Suprapubic skin (tissue), 4 donors: ENCODE data around the gene BRICD5.

Source experiments
- POLR2A ChIP-seq, 2 donors: fragments of 450-650 bp; IDR thresholded peaks; one replicate each; pipeline ENCODE4 v1.6.1; 2017; ENCODE audit warnings: antibody characterized with exemption in 2 of 2, mild to moderate bottlenecking in 2 of 2, moderate library complexity in 2 of 2
- POLR2AphosphoS5 ChIP-seq, 3 donors: sonication (generic); formaldehyde crosslinking; IDR thresholded peaks; one replicate each; pipeline ENCODE4 v1.6.1; 2017; ENCODE audit warnings: antibody characterized with exemption in 3 of 3
- TF ChIP-seq, protein P1 (sequence below), 2 donors: fragments of 200-600 bp in 1 of 2; fragments of 450-650 bp in 1 of 2; sonication (generic) in 1 of 2; IDR thresholded peaks; one replicate each; pipeline ENCODE4 v1.5.1; 2016 to 2019; ENCODE audit warnings: antibody characterized with exemption in 2 of 2, mild to moderate bottlenecking in 1 of 2, moderate library complexity in 1 of 2

DNA sequence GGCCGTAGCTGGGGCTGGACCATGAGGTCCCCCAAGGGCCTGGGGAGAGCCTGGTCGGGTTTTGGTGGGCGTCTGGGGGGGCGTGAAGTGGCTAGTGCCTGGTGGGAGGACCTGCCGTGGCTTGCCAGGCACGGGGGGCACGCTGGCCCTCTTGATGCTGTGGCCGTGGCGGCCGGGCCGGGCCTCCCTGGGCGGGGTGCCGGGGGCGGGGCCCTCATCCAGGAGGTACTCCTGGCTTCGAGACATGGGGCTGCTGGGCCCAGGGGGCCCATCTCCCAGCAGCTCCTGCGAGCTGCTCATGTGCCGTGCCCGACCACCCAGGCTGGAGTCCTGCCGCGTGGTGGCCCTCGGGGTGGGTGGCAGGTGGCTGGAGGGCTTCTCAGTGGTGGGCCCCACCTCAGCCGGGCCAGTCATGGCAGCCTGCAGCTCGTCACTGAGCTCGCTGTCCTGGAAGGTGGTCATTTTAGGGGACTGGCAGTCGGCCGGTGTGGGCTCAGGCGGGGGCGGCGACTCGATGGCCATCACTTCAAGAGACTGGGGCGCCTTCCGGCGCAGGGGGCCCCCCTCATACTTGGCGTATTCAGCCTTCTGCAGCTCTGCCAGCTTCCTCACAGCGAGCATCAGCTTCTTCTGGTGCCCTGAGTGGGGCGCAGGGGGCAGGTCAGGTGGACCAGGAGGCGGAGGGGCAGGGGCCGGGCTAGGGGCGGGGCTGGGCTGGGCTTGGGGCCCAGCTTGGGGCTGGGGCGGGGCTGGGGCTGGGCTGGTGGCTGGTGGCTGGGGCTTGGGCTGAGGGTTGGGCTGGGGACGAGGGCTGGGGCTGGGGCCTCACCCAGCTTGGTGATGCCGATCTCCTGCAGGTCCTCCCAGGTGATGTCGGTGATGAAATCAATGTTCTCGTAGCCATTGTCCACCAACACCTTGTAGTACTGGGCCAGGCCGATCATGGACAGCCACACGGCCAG is 29.4 kb downstream of the BRICD5 start:
- TF ChIP-seq POLR2AphosphoS5 (IDR thresholded peaks at IDR 0.05) (no peak), POLR2A (IDR thresholded peaks at IDR 0.05) (no peak)
- TF ChIP-seq, protein P1, sequence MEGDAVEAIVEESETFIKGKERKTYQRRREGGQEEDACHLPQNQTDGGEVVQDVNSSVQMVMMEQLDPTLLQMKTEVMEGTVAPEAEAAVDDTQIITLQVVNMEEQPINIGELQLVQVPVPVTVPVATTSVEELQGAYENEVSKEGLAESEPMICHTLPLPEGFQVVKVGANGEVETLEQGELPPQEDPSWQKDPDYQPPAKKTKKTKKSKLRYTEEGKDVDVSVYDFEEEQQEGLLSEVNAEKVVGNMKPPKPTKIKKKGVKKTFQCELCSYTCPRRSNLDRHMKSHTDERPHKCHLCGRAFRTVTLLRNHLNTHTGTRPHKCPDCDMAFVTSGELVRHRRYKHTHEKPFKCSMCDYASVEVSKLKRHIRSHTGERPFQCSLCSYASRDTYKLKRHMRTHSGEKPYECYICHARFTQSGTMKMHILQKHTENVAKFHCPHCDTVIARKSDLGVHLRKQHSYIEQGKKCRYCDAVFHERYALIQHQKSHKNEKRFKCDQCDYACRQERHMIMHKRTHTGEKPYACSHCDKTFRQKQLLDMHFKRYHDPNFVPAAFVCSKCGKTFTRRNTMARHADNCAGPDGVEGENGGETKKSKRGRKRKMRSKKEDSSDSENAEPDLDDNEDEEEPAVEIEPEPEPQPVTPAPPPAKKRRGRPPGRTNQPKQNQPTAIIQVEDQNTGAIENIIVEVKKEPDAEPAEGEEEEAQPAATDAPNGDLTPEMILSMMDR (IDR thresholded peaks at IDR 0.05): no peak
